Immature natural killer cell (primary cell): ENCODE measurements around the gene PTPRK. TPM values are rescaled to one million over a fixed set of nuclear protein-coding genes. Genes with fewer than 3 reads are reported as not detected.

Source experiments
- DNase-seq, 3 donors: peaks; one replicate each; pipeline ENCODE4 v3.0.0; 2022; ENCODE audit warnings: mixed read lengths in 1 of 3
- H3K27ac Mint-ChIP-seq, 6 donors: one replicate each; pipeline ENCODE4 v1.8.0; 2020; ENCODE audit warnings: mixed read lengths in 6 of 6, mild to moderate bottlenecking in 5 of 6, inconsistent platforms in 4 of 6, moderate library complexity in 3 of 6
- H3K27me3 Mint-ChIP-seq, 3 donors: one replicate each; pipeline ENCODE4 v1.8.0; 2020 to 2021; ENCODE audit warnings: low read depth in 3 of 3, mild to moderate bottlenecking in 3 of 3, mixed read lengths in 3 of 3, moderate library complexity in 3 of 3, inconsistent platforms in 1 of 3
- H3K36me3 Mint-ChIP-seq, 3 donors: one replicate each; pipeline ENCODE4 v1.8.0; 2020; ENCODE audit warnings: mixed read lengths in 3 of 3, inconsistent platforms in 2 of 3, mild to moderate bottlenecking in 2 of 3
- H3K4me1 Mint-ChIP-seq, 2 donors: one replicate each; pipeline ENCODE4 v1.8.0; 2020; ENCODE audit warnings: inconsistent platforms in 2 of 2, mild to moderate bottlenecking in 2 of 2, mixed read lengths in 2 of 2, moderate library complexity in 1 of 2
- H3K4me3 Mint-ChIP-seq, 5 donors: one replicate each; pipeline ENCODE4 v1.8.0; 2020; ENCODE audit warnings: mild to moderate bottlenecking in 5 of 5, mixed read lengths in 5 of 5, inconsistent platforms in 3 of 5, moderate library complexity in 3 of 5
- H3K9me3 Mint-ChIP-seq, 6 donors: one replicate each; pipeline ENCODE4 v1.8.0; 2020; ENCODE audit warnings: mild to moderate bottlenecking in 6 of 6, mixed read lengths in 6 of 6, inconsistent platforms in 4 of 6, moderate library complexity in 3 of 6
- polyA plus RNA-seq, 3 donors: library from polyadenylated mRNA; unstranded; fragments of 300-500 nt; fragmentation: Illumina TruSeq; gene quantifications; one replicate each; pipeline ENCODE4 v1.2.3, GENCODE V29; 2021

The PTPRK gene
- polyA plus RNA-seq, 3 donors from 2014 or later: not detected

DNA sequence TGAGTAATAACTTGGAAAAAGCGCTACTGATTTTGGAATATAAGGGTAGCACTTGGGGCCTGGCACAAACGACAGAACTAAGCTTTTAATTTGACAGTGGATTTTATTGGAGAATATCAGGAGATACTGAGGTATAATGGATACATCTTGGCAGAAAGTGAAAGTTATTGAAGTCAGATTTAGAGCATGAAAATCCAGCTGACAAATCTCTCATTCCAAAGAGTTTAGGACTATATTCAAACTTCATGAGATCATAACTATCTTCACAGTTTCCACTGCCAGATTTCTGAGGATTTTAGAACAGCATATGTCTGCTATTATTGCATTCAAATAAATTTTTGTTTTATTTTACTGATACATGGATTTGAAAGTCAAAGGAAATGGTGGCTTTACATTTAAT lies 487.2 kb downstream of the PTPRK start:
- DNase-seq: no peak
- Mint-ChIP-seq H3K4me3 (no peak overlapping the region), H3K27me3 (peaks cover 0 to 1% (median 0%) of the 10 kb centered on the region in 3 donors), H3K27ac (no peak overlapping the region), H3K36me3 (no peaks in the 10 kb centered on the region), H3K4me1 (peaks cover 0 to 2% of the 10 kb centered on the region in 2 donors), H3K9me3 (no peaks in the 10 kb centered on the region)

DNA sequence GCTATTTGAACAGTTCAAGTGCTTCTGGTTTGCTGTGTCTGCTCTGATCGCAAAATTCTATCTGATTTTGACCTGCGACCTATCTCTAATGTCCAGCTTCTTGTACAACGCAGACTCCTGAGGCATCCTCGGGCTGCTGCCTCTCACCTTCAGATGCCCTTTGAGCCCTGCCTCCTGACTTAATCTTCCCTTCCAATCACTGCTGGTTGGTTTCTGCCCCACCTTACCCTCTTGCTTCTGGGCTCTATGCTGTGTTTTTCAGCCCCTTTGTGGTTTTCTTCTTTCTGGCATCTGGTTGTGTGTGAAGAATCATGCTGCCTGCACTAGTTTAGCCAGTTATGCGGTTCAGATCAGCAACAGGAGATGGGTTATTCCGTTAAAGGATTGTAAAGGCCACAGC lies 488.4 kb downstream of the PTPRK start:
- Mint-ChIP-seq H3K4me3 (no peak overlapping the region), H3K9me3 (no peaks in the 10 kb centered on the region)
- no peak for DNase-seq

DNA sequence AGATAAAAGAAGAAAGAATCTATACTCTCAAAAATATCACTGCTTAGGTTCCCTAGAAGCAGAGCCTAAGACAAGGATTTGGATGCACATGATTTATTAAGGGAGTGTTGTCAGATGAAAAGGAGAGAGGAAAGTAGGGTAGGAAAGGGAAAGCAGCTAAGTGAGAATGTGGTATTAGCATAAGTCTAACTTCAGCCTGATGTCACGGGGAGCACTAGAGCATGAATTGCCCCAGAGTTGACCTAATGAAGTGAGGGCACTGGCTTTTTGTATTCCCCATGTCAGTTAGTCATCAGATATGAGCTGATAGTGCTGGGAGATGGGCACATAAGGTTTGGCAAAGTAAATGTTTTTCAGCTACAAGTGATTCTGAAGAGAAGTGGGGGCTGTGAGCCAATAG lies 490.6 kb downstream of the PTPRK start:
- DNase-seq: no peak
- H3K9me3 Mint-ChIP-seq: no peaks in the 10 kb centered on the region
- peaks cover 0 to 2% of the 10 kb centered on the region in 2 donors for H3K4me1 Mint-ChIP-seq
- H3K36me3 Mint-ChIP-seq: no peaks in the 10 kb centered on the region
- H3K4me3 Mint-ChIP-seq: no peak overlapping the region
- H3K27me3 Mint-ChIP-seq: peaks cover 0 to 1% (median 0%) of the 10 kb centered on the region in 3 donors
- H3K27ac Mint-ChIP-seq: no peak overlapping the region

More for the DNA sequence above, 488.4 kb downstream of the PTPRK start:
- H3K36me3 Mint-ChIP-seq: no peaks in the 10 kb centered on the region
- no peak overlapping the region for H3K27ac Mint-ChIP-seq
- peaks cover 0 to 2% of the 10 kb centered on the region in 2 donors for H3K4me1 Mint-ChIP-seq
- H3K27me3 Mint-ChIP-seq: peaks cover 0 to 1% (median 0%) of the 10 kb centered on the region in 3 donors

DNA sequence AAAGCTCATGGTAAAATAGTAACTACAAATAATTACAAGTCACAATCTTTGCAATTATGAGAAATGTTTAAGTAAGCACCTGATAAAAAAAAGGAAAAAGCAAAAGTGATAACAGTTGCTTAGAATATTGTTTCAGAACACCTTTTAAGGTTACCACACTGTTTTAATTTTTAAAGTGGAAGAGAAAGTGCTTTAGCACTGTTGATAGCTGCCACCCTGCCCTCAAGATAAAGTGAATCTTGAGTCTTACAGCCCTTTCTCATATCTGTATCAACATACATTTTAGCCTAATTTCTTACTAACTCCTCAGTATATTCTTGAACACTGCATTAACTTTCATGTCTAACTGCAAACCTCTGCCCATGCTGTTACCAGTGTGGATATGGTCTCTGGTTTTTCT lies 492.2 kb downstream of the PTPRK start:
- peaks cover 0 to 2% of the 10 kb centered on the region in 2 donors for H3K4me1 Mint-ChIP-seq
- H3K36me3 Mint-ChIP-seq: no peaks in the 10 kb centered on the region
- no peak overlapping the region for H3K27ac Mint-ChIP-seq
- H3K9me3 Mint-ChIP-seq: no peaks in the 10 kb centered on the region
- no peak for DNase-seq
- peaks cover 0 to 3% (median 1%) of the 10 kb centered on the region in 3 donors for H3K27me3 Mint-ChIP-seq
- no peak overlapping the region for H3K4me3 Mint-ChIP-seq

DNA sequence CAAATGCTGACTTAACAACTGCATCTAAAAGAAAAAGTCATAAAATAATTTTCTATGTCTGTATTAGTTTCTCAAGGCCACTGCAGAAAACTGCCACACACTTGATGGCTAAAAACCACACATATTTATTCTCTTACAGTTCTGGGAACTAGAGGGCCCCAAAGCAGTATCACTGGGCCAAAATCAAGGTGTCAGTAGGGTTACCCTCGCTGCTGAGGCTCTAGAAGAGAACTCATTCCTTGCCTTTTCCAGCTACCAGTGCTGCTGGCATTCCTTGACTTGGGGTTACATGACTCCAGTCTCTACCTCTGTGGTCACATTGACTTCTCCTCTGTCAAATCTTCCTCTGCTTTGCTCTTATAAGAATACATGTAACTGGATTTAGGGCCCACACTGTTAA lies 494.9 kb downstream of the PTPRK start:
- Mint-ChIP-seq H3K4me3 (no peak overlapping the region), H3K4me1 (no peaks in the 10 kb centered on the region), H3K9me3 (no peaks in the 10 kb centered on the region), H3K36me3 (no peaks in the 10 kb centered on the region), H3K27me3 (peaks cover 0 to 3% (median 1%) of the 10 kb centered on the region in 3 donors), H3K27ac (no peak overlapping the region)
- DNase-seq: no peak

DNA sequence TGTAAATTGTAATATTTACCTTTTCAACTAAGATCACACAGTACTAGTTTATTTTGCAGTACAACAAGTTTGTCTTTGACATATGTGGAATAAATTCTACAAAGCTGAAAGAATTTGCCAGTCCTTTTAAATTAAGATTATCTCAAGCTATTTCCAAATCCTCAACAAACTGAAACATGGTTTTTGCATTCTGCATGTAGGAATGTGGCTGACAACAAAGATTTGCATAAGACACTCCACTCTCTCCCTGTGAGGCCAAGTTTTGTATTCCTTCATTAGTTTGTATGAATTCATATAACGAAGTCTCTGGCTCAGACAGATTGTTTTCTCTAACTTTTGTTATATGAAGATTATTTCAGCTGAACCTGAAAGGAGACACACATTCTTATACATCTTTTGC lies 495.4 kb downstream of the PTPRK start:
- H3K4me3 Mint-ChIP-seq: no peak overlapping the region
- H3K27me3 Mint-ChIP-seq: peaks cover 0 to 3% (median 2%) of the 10 kb centered on the region in 3 donors
- no peaks in the 10 kb centered on the region for H3K4me1 Mint-ChIP-seq
- DNase-seq: no peak
- H3K27ac Mint-ChIP-seq: no peak overlapping the region
- no peaks in the 10 kb centered on the region for H3K9me3 Mint-ChIP-seq
- no peaks in the 10 kb centered on the region for H3K36me3 Mint-ChIP-seq

DNA sequence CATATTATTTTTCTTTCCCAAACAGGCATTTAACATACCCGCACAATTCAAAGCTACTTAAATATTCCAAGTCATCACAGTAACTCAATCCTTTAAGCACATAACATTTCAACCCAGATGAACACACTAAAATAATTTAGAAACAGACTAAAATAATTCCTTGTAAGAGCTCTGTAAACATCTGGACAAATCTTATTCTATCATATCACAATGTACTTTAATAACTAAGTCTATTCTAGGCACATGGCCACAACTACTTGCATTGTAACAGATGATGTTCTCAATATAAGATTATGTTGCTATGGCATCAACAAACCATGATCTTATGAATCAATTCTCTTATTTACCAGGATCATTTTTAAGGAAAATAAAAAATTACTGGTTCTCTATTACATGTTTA lies 496.4 kb downstream of the PTPRK start:
- H3K4me3 Mint-ChIP-seq: no peak overlapping the region
- peaks cover 0 to 4% (median 3%) of the 10 kb centered on the region in 3 donors for H3K27me3 Mint-ChIP-seq
- peaks cover 0 to 3% of the 10 kb centered on the region in 2 donors for H3K4me1 Mint-ChIP-seq
- H3K27ac Mint-ChIP-seq: no peak overlapping the region
- DNase-seq: no peak
- no peaks in the 10 kb centered on the region for H3K36me3 Mint-ChIP-seq
- H3K9me3 Mint-ChIP-seq: no peaks in the 10 kb centered on the region

DNA sequence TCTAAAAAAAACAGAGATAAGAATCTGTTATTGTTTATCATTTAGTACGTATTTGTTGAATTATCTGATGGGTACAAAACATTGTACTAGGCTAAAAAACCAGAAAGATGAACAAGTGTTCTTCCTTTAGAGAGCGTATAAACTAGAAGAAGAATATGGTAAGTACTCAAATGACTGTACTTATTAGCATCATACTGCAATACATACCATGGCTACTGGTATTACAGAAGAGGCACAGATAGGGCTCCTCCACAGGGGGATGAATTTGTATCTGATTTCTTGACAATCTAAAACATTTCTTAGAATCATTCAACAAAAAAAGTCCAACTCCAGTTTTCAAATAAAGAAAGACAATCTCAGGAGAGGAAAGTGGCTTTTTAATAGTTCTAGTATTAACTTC lies 501.6 kb downstream of the PTPRK start:
- Mint-ChIP-seq H3K4me1 (peaks cover 0 to 5% of the 10 kb centered on the region in 2 donors), H3K36me3 (no peaks in the 10 kb centered on the region), H3K4me3 (no peak overlapping the region), H3K9me3 (peaks cover 0 to 2% (median 0%) of the 10 kb centered on the region in 6 donors), H3K27me3 (peaks cover 0 to 4% (median 1%) of the 10 kb centered on the region in 3 donors), H3K27ac (no peak overlapping the region)
- no peak for DNase-seq

DNA sequence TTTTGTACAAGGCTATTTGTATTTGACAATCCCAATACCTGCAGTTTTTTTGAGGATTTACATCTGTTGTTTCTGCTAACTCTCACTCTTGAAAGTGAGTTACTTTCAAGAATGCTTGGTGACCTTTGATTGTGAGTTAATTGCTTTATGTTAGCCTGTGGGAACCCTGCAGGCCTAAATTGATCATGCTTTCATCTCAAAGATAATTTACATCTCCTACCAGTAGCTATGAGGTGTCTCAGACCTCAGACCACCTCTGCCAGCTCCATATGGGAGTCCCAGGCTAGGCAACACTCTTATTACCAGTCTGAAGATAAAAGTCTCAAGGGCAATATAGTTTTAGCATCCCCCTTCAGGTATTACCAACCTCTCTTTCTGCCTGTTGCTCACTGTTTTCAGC lies 503.1 kb downstream of the PTPRK start:
- no peak overlapping the region for H3K4me3 Mint-ChIP-seq
- H3K27me3 Mint-ChIP-seq: peaks cover 0 to 4% (median 0%) of the 10 kb centered on the region in 3 donors
- H3K36me3 Mint-ChIP-seq: no peaks in the 10 kb centered on the region
- no peak overlapping the region for H3K27ac Mint-ChIP-seq
- peaks cover 0 to 5% of the 10 kb centered on the region in 2 donors for H3K4me1 Mint-ChIP-seq
- DNase-seq: no peak
- peaks cover 0 to 2% (median 0%) of the 10 kb centered on the region in 6 donors for H3K9me3 Mint-ChIP-seq

DNA sequence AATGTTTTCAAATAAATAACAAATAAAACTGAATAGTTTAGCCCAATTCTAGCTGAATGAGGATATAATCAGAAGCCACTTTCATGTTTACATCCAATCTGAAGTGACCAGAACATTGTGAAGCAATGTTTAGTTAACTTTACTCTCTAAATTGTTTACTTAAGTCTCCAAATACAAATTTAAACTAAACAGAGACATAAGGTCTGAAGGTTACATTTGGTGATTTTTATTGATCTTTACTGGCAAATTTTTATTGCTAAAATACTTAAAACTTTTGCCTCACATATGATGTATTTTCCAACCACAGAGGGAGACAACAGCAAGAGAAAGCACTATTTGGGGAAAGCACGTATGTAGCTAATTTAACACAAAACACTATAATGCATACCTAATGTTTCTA lies 512.7 kb downstream of the PTPRK start:
- no peaks in the 10 kb centered on the region for H3K9me3 Mint-ChIP-seq
- no peak overlapping the region for H3K4me3 Mint-ChIP-seq
- no peak for DNase-seq
- H3K27ac Mint-ChIP-seq: no peak overlapping the region
- no peaks in the 10 kb centered on the region for H3K4me1 Mint-ChIP-seq
- H3K27me3 Mint-ChIP-seq: peaks cover 0 to 1% (median 0%) of the 10 kb centered on the region in 3 donors
- no peaks in the 10 kb centered on the region for H3K36me3 Mint-ChIP-seq

DNA sequence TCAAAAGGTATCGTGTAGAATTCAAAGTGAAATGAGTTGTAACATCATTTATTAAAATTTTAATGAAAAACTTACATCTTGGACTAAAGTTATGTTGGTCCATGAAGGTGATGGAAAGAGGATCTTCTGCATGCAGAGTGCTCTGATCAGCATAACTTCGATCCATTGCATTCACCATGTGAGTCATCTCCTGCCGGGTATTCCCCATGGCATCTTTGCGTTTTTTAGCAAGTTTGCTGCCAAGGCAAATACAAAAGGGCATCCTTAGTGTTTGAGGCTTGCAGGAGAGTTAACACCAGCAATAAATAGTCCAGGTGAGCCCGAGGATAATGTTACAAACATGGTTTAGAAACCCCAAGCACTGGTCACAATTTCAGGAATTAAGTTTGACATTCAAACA lies 515.4 kb downstream of the PTPRK start:
- Mint-ChIP-seq H3K36me3 (no peaks in the 10 kb centered on the region), H3K27ac (no peak overlapping the region), H3K4me1 (no peaks in the 10 kb centered on the region), H3K9me3 (no peaks in the 10 kb centered on the region), H3K4me3 (no peak overlapping the region), H3K27me3 (no peaks in the 10 kb centered on the region)
- DNase-seq: no peak

DNA sequence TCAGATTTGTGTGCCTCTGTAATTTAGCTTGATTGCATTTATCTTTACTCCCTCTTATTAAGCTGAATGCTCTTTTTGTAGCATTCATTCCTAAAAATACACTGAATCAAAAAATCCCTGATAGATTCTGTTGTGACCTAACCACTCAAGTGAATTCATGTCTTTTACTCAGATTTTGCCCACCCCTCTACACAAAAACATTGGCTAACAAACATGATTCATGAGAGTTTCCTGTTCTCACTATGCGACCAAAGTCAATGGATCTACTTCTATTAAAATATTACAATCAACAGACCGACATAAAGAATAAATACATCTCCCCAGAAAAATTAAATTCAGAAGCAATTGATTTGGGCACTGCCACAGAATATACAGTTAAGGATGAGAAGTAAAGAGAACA lies 520.0 kb downstream of the PTPRK start:
- H3K4me1 Mint-ChIP-seq: no peaks in the 10 kb centered on the region
- no peak for DNase-seq

DNA sequence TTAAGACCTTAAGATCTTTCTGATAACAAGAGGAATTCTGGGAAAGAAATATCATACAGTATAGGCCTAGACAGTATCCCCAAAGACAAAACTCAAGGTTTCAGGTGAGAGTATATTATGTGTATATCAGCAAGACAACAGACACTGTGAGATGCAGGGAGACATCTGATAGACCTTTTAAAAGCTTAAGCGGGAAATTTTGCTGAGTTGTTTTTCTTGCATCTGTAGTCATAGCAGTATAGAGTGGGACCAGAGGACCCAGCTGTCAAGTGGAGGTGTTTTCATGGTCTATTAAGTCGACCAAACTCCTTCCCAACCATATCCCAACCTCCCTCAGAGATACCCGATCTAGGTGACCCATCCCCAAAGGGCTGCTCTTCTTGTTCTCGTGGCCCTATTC lies 521.4 kb downstream of the PTPRK start:
- DNase-seq: no peak
- Mint-ChIP-seq H3K27me3 (peaks cover 0 to 3% (median 1%) of the 10 kb centered on the region in 3 donors), H3K36me3 (no peaks in the 10 kb centered on the region), H3K27ac (no peak overlapping the region), H3K4me3 (no peak overlapping the region), H3K4me1 (no peaks in the 10 kb centered on the region), H3K9me3 (no peaks in the 10 kb centered on the region)

More for the DNA sequence above, 520.0 kb downstream of the PTPRK start:
- Mint-ChIP-seq H3K27ac (no peak overlapping the region), H3K36me3 (no peaks in the 10 kb centered on the region), H3K4me3 (no peak overlapping the region), H3K27me3 (peaks cover 0 to 3% (median 1%) of the 10 kb centered on the region in 3 donors), H3K9me3 (no peaks in the 10 kb centered on the region)

DNA sequence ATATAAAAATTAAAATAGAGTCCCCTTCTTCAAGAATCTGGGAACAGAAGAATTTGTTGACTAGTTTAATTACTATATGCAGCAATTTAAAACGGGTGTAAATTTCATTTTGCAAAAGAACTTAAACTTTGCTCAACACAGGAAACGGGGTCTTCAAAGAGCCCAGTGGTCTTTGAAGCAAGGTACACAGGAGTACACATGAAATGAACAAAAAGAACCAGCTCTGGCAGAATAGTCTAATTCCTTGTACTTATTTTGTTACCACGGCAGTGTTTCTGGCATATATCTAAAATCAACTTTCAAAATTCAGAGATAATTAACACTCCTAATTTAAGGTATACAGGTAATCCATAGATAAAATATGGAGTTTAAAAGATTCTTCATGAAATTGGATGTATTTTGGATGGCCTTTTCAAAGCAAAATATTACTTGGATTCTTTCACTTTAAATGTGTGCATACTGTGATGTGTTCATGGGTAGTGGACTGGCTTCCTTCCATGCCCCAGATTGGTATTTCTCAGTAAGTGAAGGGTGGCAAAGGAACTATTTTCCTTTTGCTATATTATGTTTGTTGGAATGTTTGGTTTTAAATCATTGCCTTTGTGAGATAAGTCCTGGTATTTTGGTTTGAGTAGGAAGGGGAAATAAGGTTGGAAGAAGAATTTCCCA lies 522.8 kb downstream of the PTPRK start:
- no peak for DNase-seq
- no peaks in the 10 kb centered on the region for H3K4me1 Mint-ChIP-seq

DNA sequence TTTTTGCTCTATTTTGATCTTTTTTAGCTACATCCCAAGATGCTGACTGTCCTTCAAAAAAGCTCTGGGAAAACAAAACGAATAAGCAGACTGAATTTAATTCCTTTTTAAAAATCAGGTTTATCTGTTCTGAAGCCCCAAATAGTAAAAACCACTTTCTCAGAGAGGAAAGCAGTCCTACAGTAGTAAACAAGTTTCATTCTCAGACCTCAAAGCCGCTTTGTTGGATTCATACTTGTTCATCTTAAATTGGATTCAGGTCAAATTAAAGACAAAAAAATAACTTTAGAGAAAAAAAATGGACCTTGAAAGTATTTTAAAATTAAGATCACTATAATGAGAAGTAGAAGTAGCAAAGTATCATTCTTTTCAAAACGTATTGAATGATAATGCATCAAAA lies 523.5 kb downstream of the PTPRK start:
- H3K4me3 Mint-ChIP-seq: no peak overlapping the region
- H3K36me3 Mint-ChIP-seq: no peaks in the 10 kb centered on the region
- H3K4me1 Mint-ChIP-seq: no peaks in the 10 kb centered on the region
- H3K9me3 Mint-ChIP-seq: no peaks in the 10 kb centered on the region
- H3K27me3 Mint-ChIP-seq: peaks cover 0 to 3% (median 1%) of the 10 kb centered on the region in 3 donors
- no peak overlapping the region for H3K27ac Mint-ChIP-seq
- DNase-seq: no peak

More for the DNA sequence above, 522.8 kb downstream of the PTPRK start:
- Mint-ChIP-seq H3K9me3 (no peaks in the 10 kb centered on the region), H3K36me3 (no peaks in the 10 kb centered on the region), H3K4me3 (no peak overlapping the region), H3K27ac (no peak overlapping the region), H3K27me3 (peaks cover 0 to 3% (median 1%) of the 10 kb centered on the region in 3 donors)
